ENCODE results near the gene ATP8A2. TPM values are rescaled to one million over a fixed set of nuclear protein-coding genes. Genes with fewer than 3 reads are reported as not detected.

Gene ATP8A2
- polyA plus RNA-seq, 1 donor from 2014 or later = 11.9 TPM

DNA sequence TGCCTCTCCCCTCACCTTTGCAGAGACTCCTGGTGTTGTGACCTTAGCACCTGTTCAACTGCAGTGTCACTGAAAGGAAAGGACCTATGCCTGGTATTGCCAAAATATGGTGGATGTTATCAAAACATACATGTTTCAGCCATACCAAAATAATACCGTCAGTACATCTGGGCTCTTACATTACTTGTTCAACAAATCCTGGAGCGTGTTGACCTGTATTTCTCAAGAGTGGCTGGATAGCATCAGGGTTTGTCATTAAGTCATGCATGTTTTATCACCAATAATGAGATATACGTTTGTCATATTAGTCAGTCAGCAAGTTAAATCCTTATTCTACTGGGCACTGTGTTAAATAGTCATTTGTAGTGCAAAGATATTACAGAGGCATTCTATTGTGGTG is 389.3 kb downstream of the ATP8A2 start:
- no peak overlapping the region for H3K4me2 ChIP-seq (ENCODE audit: low read length)
- no peak overlapping the region for H3K27ac ChIP-seq (ENCODE audit: low read length)
- H3K79me2 ChIP-seq (replicated peaks; ENCODE audit: insufficient read depth, low read length) = no peaks in the 10 kb centered on the region
- no peaks in the 10 kb centered on the region for H3F3A ChIP-seq (ENCODE audit: insufficient read depth, low read length, poor library complexity, severe bottlenecking)
- H3K27me3 ChIP-seq (ENCODE audit: insufficient read depth, low read depth, low read length) = no peaks in the 10 kb centered on the region
- H3K9me3 ChIP-seq (ENCODE audit: low read length) = no peaks in the 10 kb centered on the region
- H4K20me1 ChIP-seq (ENCODE audit: insufficient read depth) = no peaks in the 10 kb centered on the region
- H3K4me3 ChIP-seq (ENCODE audit: low read length) = no peak overlapping the region
- TF ChIP-seq SMC3 (conservative IDR thresholded peaks at IDR 0.05; ENCODE audit: poor library complexity) (no peak), RAD21 (conservative IDR thresholded peaks at IDR 0.05) (no peak), MXI1 (conservative IDR thresholded peaks at IDR 0.05; ENCODE audit: poor library complexity, severe bottlenecking) (no peak), POLR2AphosphoS5 (IDR thresholded peaks at IDR 0.05) (no peak), EP300 (conservative IDR thresholded peaks at IDR 0.05; ENCODE audit: poor library complexity, severe bottlenecking) (no peak), TAF1 (IDR thresholded peaks at IDR 0.05; ENCODE audit: low read depth) (no peak), EZH2 (IDR thresholded peaks at IDR 0.05; ENCODE audit: borderline replicate concordance, insufficient read depth, low read length, poor library complexity, severe bottlenecking) (no peak)
- TF ChIP-seq, protein P1, sequence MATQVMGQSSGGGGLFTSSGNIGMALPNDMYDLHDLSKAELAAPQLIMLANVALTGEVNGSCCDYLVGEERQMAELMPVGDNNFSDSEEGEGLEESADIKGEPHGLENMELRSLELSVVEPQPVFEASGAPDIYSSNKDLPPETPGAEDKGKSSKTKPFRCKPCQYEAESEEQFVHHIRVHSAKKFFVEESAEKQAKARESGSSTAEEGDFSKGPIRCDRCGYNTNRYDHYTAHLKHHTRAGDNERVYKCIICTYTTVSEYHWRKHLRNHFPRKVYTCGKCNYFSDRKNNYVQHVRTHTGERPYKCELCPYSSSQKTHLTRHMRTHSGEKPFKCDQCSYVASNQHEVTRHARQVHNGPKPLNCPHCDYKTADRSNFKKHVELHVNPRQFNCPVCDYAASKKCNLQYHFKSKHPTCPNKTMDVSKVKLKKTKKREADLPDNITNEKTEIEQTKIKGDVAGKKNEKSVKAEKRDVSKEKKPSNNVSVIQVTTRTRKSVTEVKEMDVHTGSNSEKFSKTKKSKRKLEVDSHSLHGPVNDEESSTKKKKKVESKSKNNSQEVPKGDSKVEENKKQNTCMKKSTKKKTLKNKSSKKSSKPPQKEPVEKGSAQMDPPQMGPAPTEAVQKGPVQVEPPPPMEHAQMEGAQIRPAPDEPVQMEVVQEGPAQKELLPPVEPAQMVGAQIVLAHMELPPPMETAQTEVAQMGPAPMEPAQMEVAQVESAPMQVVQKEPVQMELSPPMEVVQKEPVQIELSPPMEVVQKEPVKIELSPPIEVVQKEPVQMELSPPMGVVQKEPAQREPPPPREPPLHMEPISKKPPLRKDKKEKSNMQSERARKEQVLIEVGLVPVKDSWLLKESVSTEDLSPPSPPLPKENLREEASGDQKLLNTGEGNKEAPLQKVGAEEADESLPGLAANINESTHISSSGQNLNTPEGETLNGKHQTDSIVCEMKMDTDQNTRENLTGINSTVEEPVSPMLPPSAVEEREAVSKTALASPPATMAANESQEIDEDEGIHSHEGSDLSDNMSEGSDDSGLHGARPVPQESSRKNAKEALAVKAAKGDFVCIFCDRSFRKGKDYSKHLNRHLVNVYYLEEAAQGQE (IDR thresholded peaks at IDR 0.05; ENCODE audit: borderline replicate concordance) = no peak
- TF ChIP-seq, protein P2, sequence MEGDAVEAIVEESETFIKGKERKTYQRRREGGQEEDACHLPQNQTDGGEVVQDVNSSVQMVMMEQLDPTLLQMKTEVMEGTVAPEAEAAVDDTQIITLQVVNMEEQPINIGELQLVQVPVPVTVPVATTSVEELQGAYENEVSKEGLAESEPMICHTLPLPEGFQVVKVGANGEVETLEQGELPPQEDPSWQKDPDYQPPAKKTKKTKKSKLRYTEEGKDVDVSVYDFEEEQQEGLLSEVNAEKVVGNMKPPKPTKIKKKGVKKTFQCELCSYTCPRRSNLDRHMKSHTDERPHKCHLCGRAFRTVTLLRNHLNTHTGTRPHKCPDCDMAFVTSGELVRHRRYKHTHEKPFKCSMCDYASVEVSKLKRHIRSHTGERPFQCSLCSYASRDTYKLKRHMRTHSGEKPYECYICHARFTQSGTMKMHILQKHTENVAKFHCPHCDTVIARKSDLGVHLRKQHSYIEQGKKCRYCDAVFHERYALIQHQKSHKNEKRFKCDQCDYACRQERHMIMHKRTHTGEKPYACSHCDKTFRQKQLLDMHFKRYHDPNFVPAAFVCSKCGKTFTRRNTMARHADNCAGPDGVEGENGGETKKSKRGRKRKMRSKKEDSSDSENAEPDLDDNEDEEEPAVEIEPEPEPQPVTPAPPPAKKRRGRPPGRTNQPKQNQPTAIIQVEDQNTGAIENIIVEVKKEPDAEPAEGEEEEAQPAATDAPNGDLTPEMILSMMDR (IDR thresholded peaks at IDR 0.05; ENCODE audit: poor library complexity, severe bottlenecking) = no peak
- no peak overlapping the region for H3K9ac ChIP-seq (ENCODE audit: low read length)
- no peaks in the 10 kb centered on the region for H3K36me3 ChIP-seq (ENCODE audit: insufficient read depth, low read length)
- H2AFZ ChIP-seq (ENCODE audit: low read depth, low read length) = no peak overlapping the region
- H3K9me2 ChIP-seq (ENCODE audit: insufficient read depth, low read length) = no peaks in the 10 kb centered on the region

DNA sequence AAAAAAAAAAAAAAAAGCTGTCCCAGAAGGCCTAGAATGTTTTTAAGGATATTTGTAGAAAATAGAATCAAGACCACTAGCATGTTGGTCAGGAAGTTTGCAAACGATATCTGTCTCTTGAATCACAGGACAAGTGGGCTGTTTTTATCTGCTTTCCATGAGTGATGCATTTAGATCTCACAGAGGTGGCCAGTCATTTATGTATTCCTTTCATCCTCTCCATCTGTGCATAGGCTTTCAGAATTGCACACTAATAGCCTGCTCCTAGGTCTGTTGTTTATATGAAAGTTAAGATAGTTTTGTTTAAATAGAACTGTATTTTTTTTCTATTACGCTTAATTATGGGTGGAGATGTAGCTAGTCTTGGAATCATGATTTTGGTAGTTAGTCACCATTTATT is 390.5 kb downstream of the ATP8A2 start:
- Histone ChIP-seq H3K36me3 (ENCODE audit: insufficient read depth, low read length) (no peaks in the 10 kb centered on the region), H3K9me2 (ENCODE audit: insufficient read depth, low read length) (no peaks in the 10 kb centered on the region), H3K4me2 (ENCODE audit: low read length) (no peak overlapping the region), H4K20me1 (ENCODE audit: insufficient read depth) (no peaks in the 10 kb centered on the region), H3K4me3 (ENCODE audit: low read length) (no peak overlapping the region), H3K9me3 (ENCODE audit: low read length) (no peaks in the 10 kb centered on the region), H3K9ac (ENCODE audit: low read length) (no peak overlapping the region), H2AFZ (ENCODE audit: low read depth, low read length) (no peak overlapping the region), H3K27me3 (ENCODE audit: insufficient read depth, low read depth, low read length) (no peaks in the 10 kb centered on the region), H3K27ac (ENCODE audit: low read length) (no peak overlapping the region), H3K79me2 (replicated peaks; ENCODE audit: insufficient read depth, low read length) (no peaks in the 10 kb centered on the region), H3F3A (ENCODE audit: insufficient read depth, low read length, poor library complexity, severe bottlenecking) (no peaks in the 10 kb centered on the region)
- TF ChIP-seq MXI1 (conservative IDR thresholded peaks at IDR 0.05; ENCODE audit: poor library complexity, severe bottlenecking) (no peak), RAD21 (conservative IDR thresholded peaks at IDR 0.05) (no peak), EP300 (conservative IDR thresholded peaks at IDR 0.05; ENCODE audit: poor library complexity, severe bottlenecking) (no peak), EZH2 (IDR thresholded peaks at IDR 0.05; ENCODE audit: borderline replicate concordance, insufficient read depth, low read length, poor library complexity, severe bottlenecking) (no peak)
- TF ChIP-seq, protein P2 (IDR thresholded peaks at IDR 0.05; ENCODE audit: poor library complexity, severe bottlenecking) = no peak
